ENCODE data around the gene BEST4. TPM values are rescaled to one million over a fixed set of nuclear protein-coding genes. Genes with fewer than 3 reads are reported as not detected.
"Not testable (repeated sequence)": the region's sequence is repeated elsewhere in the genome, so short reads cannot be mapped to it uniquely, and the experiment has no call there.

Gene BEST4
- total RNA-seq, 1 experiment from 2014 or later = 0.15 TPM

GRCh38 chr1:44817771-44818495 is 30.0 kb upstream of the BEST4 start:
- intact Hi-C loops (cut with micrococcal nuclease; ENCODE audit: unreplicated experiment) = loop anchor here (2.0 to 10.0 kb wide), 2 partner anchors 25 to 83 kb away; partner anchors contain the start of genes KIF2C and RNU5D-1
- BruUV-seq (replicated peaks) = no TSS peak
- POLR2A ChIA-PET = interaction anchor here (0.5 to 1.4 kb wide), 6 partner anchors 13 to 298 kb away, joined by 3 to 17 read pairs (median 4); no protein-coding TSS in a partner anchor

GRCh38 chr1:44817307-44817706 is 29.3 kb upstream of the BEST4 start:
- in situ Hi-C loops (cut with HindIII; ENCODE audit: low pct_unique_long_range_greater_than_20kb, low sequenced_read_pairs) = no loop called here
- Histone ChIP-seq H3K27ac (ENCODE audit: low read length) (no peak overlapping the region), H3K27me3 (ENCODE audit: control insufficient read depth, insufficient read depth, low read length) (no peaks in the 10 kb centered on the region), H3K4me1 (ENCODE audit: control insufficient read depth, insufficient read depth, low read length) (peaks cover 14% of the 10 kb centered on the region; the same call in 1 of the 2 replicates), H3K4me3 (ENCODE audit: low read depth in 2 of 2, low read length in 2 of 2) (no peak overlapping the region), H3K36me3 (ENCODE audit: control insufficient read depth, insufficient read depth, low read length) (no peaks in the 10 kb centered on the region), H3K9me3 (ENCODE audit: control insufficient read depth, insufficient read depth, low read depth, low read length) (no peaks in the 10 kb centered on the region)
- no TSS peak for BruUV-seq (replicated peaks)
- ChIA-PET CTCF (no interaction called here), POLR2A (interaction anchor here (0.6 to 1.4 kb wide), 3 partner anchors 12 to 96 kb away, joined by 3 to 5 read pairs (median 3); no protein-coding TSS in a partner anchor)
- intact Hi-C loops (cut with micrococcal nuclease; ENCODE audit: unreplicated experiment) = loop anchor here (10.0 kb wide), 1 partner anchor 83 kb away; the partner anchor contains the start of genes KIF2C and RNU5D-1
- ATAC-seq = no peak
- TF ChIP-seq, protein P1, sequence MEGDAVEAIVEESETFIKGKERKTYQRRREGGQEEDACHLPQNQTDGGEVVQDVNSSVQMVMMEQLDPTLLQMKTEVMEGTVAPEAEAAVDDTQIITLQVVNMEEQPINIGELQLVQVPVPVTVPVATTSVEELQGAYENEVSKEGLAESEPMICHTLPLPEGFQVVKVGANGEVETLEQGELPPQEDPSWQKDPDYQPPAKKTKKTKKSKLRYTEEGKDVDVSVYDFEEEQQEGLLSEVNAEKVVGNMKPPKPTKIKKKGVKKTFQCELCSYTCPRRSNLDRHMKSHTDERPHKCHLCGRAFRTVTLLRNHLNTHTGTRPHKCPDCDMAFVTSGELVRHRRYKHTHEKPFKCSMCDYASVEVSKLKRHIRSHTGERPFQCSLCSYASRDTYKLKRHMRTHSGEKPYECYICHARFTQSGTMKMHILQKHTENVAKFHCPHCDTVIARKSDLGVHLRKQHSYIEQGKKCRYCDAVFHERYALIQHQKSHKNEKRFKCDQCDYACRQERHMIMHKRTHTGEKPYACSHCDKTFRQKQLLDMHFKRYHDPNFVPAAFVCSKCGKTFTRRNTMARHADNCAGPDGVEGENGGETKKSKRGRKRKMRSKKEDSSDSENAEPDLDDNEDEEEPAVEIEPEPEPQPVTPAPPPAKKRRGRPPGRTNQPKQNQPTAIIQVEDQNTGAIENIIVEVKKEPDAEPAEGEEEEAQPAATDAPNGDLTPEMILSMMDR (IDR thresholded peaks at IDR 0.05) = no peak
- TF ChIP-seq POLR2AphosphoS5 (IDR thresholded peaks at IDR 0.05; ENCODE audit: low read depth, low read length) (no peak), TCF7L2 (IDR thresholded peaks at IDR 0.05; ENCODE audit: low read depth, low read length) (no peak), REST (IDR thresholded peaks at IDR 0.05; ENCODE audit: insufficient read depth in 1 of 2, low read depth in 2 of 2, low read length in 1 of 2) (no peak), SIN3A (IDR thresholded peaks at IDR 0.05; ENCODE audit: borderline replicate concordance, insufficient read depth, low read depth, low read length) (no peak)
- DNase-seq (ENCODE audit: low read depth, low spot score) = no peak

More at GRCh38 chr1:44817771-44818495, 30.0 kb upstream of the BEST4 start:
- TF ChIP-seq SIN3A (IDR thresholded peaks at IDR 0.05; ENCODE audit: borderline replicate concordance, insufficient read depth, low read depth, low read length) = no peak
- TF ChIP-seq, protein P1 (IDR thresholded peaks at IDR 0.05) = no peak
- no peak for TF ChIP-seq TCF7L2 (IDR thresholded peaks at IDR 0.05; ENCODE audit: low read depth, low read length)
- TF ChIP-seq POLR2AphosphoS5 (IDR thresholded peaks at IDR 0.05; ENCODE audit: low read depth, low read length) = no peak
- no peak for TF ChIP-seq REST (IDR thresholded peaks at IDR 0.05; ENCODE audit: insufficient read depth in 1 of 2, low read depth in 2 of 2, low read length in 1 of 2)
- H3K4me1 ChIP-seq (ENCODE audit: control insufficient read depth, insufficient read depth, low read length) = peaks cover 14% of the 10 kb centered on the region; the same call in 1 of the 2 replicates
- in situ Hi-C loops (cut with HindIII; ENCODE audit: low pct_unique_long_range_greater_than_20kb, low sequenced_read_pairs) = no loop called here
- no peaks in the 10 kb centered on the region for H3K36me3 ChIP-seq (ENCODE audit: control insufficient read depth, insufficient read depth, low read length)
- CTCF ChIA-PET = no interaction called here
- H3K9me3 ChIP-seq (ENCODE audit: control insufficient read depth, insufficient read depth, low read depth, low read length) = no peaks in the 10 kb centered on the region
- no peak overlapping the region for H3K27ac ChIP-seq (ENCODE audit: low read length)
- H3K4me3 ChIP-seq (ENCODE audit: low read depth in 2 of 2, low read length in 2 of 2) = no peak overlapping the region
- no peaks in the 10 kb centered on the region for H3K27me3 ChIP-seq (ENCODE audit: control insufficient read depth, insufficient read depth, low read length)
- ATAC-seq (no peak), DNase-seq (ENCODE audit: low read depth, low spot score) (no peak)

GRCh38 chr1:44815926-44816325 is 28.0 kb upstream of the BEST4 start:
- H3K9me3 ChIP-seq (ENCODE audit: control insufficient read depth, insufficient read depth, low read depth, low read length); ATAC-seq; H3K27me3 ChIP-seq (ENCODE audit: control insufficient read depth, insufficient read depth, low read length); CTCF ChIA-PET; BruUV-seq (replicated peaks); in situ Hi-C loops (cut with HindIII; ENCODE audit: low pct_unique_long_range_greater_than_20kb, low sequenced_read_pairs); H3K4me3 ChIP-seq (ENCODE audit: low read depth in 2 of 2, low read length in 2 of 2); DNase-seq (ENCODE audit: low read depth, low spot score); H3K27ac ChIP-seq (ENCODE audit: low read length); H3K36me3 ChIP-seq (ENCODE audit: control insufficient read depth, insufficient read depth, low read length): not testable (repeated sequence)
- peaks cover 12% of the 10 kb centered on the region; the same call in 1 of the 2 replicates for H3K4me1 ChIP-seq (ENCODE audit: control insufficient read depth, insufficient read depth, low read length)
- POLR2A ChIA-PET = interaction anchor here (0.6 to 0.8 kb wide), 2 partner anchors 16 to 21 kb away, joined by 3 read pairs; partner anchors contain the start of gene PLK3
- intact Hi-C loops (cut with micrococcal nuclease; ENCODE audit: unreplicated experiment) = loop anchor here (10.0 kb wide), 1 partner anchor 81 kb away; the partner anchor contains the start of genes KIF2C and RNU5D-1
